GM23338 (cell line): ENCODE data around the gene COL18A1. TPM values are rescaled to one million over a fixed set of nuclear protein-coding genes. Genes with fewer than 3 reads are reported as not detected.

Experiments used
- ATAC-seq: fragments of 200-7000 bp; cut with Tn5 transposase; 3 replicates; pipeline ENCODE4 v1.9.1; 2020
- DNase-seq: peaks from one replicate; pipeline ENCODE4 v3.0.0-alpha.2; 2015; ENCODE audit warnings: low spot score
- H2AFZ ChIP-seq: fragments of 200-600 bp; sonication (generic); 2 replicates; pipeline ENCODE4 v1.8.0; 2016; ENCODE audit warnings: antibody characterized with exemption, mild to moderate bottlenecking, moderate library complexity
- H3F3A ChIP-seq: fragments of 200-600 bp; sonication (generic); replicated peaks from 2 replicates; pipeline ENCODE4 v1.8.0; 2017; ENCODE audit warnings: antibody characterized with exemption, mixed run types, low read depth
- H3K27ac ChIP-seq: fragments of 200-600 bp; sonication (generic); 2 replicates; pipeline ENCODE4 v1.6.1; 2016; ENCODE audit warnings: low read depth
- H3K27me3 ChIP-seq: fragments of 200-600 bp; sonication (generic); 2 replicates; pipeline ENCODE4 v1.8.0; 2016; ENCODE audit warnings: mild to moderate bottlenecking, mixed run types, moderate library complexity; ENCODE audit not compliant: insufficient read depth
- H3K36me3 ChIP-seq: fragments of 200-600 bp; sonication (generic); 2 replicates; pipeline ENCODE4 v1.8.0; 2016; ENCODE audit warnings: mild to moderate bottlenecking; ENCODE audit not compliant: insufficient read depth
- H3K4me1 ChIP-seq: fragments of 200-600 bp; sonication (generic); 2 replicates; pipeline ENCODE4 v1.8.0; 2016; ENCODE audit warnings: mild to moderate bottlenecking, moderate library complexity; ENCODE audit not compliant: insufficient read depth
- H3K4me2 ChIP-seq: fragments of 200-600 bp; sonication (generic); 2 replicates; pipeline ENCODE4 v1.7.1; 2017; ENCODE audit warnings: mixed run types
- H3K4me3 ChIP-seq: fragments of 200-600 bp; sonication (generic); 2 replicates; pipeline ENCODE4 v1.6.1; 2016; ENCODE audit warnings: mixed run types
- H3K79me2 ChIP-seq: fragments of 200-600 bp; sonication (generic); replicated peaks from 2 replicates; pipeline ENCODE4 v1.8.0; 2017; ENCODE audit warnings: mild to moderate bottlenecking; ENCODE audit not compliant: insufficient read depth
- H3K9me2 ChIP-seq: fragments of 200-600 bp; sonication (generic); 2 replicates; pipeline ENCODE4 v1.8.0; 2017; ENCODE audit not compliant: insufficient read depth
- H4K20me1 ChIP-seq: fragments of 200-600 bp; sonication (generic); replicated peaks from 2 replicates; pipeline ENCODE4 v1.8.0; 2017; ENCODE audit warnings: mild to moderate bottlenecking; ENCODE audit not compliant: insufficient read depth
- H3K27ac Mint-ChIP-seq: 2 replicates; pipeline ENCODE4 v1.8.0; 2020; ENCODE audit warnings: inconsistent platforms, mild to moderate bottlenecking, moderate library complexity, mixed read lengths
- H3K27me3 Mint-ChIP-seq: 3 replicates; pipeline ENCODE4 v1.8.0; 2022; ENCODE audit warnings: low read depth, mild to moderate bottlenecking, moderate library complexity, mixed read lengths, inconsistent platforms; ENCODE audit not compliant: insufficient read depth, poor library complexity
- H3K36me3 Mint-ChIP-seq: 3 replicates; pipeline ENCODE4 v1.8.0; 2021; ENCODE audit warnings: low read depth, mild to moderate bottlenecking, inconsistent platforms, moderate library complexity, mixed read lengths
- H3K4me1 Mint-ChIP-seq: 3 replicates; pipeline ENCODE4 v1.8.0; 2020; ENCODE audit warnings: mild to moderate bottlenecking, inconsistent platforms, mixed read lengths
- H3K4me3 Mint-ChIP-seq: 3 replicates; pipeline ENCODE4 v1.8.0; 2021; ENCODE audit warnings: moderate library complexity, mild to moderate bottlenecking, inconsistent platforms, mixed read lengths
- H3K9me3 Mint-ChIP-seq: 3 replicates; pipeline ENCODE4 v1.8.0; 2020; ENCODE audit warnings: moderate library complexity, mild to moderate bottlenecking, inconsistent platforms, mixed read lengths
- CREB1 ChIP-seq: fragments of 250-450 bp; sonication (Bioruptor Pico); IDR thresholded peaks from 2 replicates; pipeline ENCODE4 v1.5.0; 2020; ENCODE audit warnings: low read depth, mild to moderate bottlenecking, moderate library complexity
- ETS1 ChIP-seq: IDR thresholded peaks from 2 replicates; pipeline ENCODE4 v1.6.1; 2016; ENCODE audit warnings: antibody characterized with exemption
- EZH2 ChIP-seq: fragments of 200-600 bp; sonication (generic); IDR thresholded peaks from one replicate; pipeline ENCODE4 v1.8.0; 2017; ENCODE audit warnings: antibody characterized with exemption, mild to moderate bottlenecking, low read depth; ENCODE audit not compliant: unreplicated experiment
- EZH2phosphoT487 ChIP-seq: fragments of 200-600 bp; sonication (generic); IDR thresholded peaks from one replicate; pipeline ENCODE4 v1.8.1; 2018; ENCODE audit warnings: antibody characterized with exemption; ENCODE audit not compliant: unreplicated experiment
- JUNB ChIP-seq: IDR thresholded peaks from one replicate; pipeline ENCODE4 v1.6.1; 2016; ENCODE audit warnings: antibody characterized with exemption; ENCODE audit not compliant: unreplicated experiment
- NANOG ChIP-seq: IDR thresholded peaks from 2 replicates; pipeline ENCODE4 v1.6.1; 2016; ENCODE audit warnings: antibody characterized with exemption, borderline replicate concordance
- REST ChIP-seq: IDR thresholded peaks from one replicate; pipeline ENCODE4 v1.6.1; 2018; ENCODE audit warnings: antibody characterized with exemption; ENCODE audit not compliant: unreplicated experiment
- STAT1 ChIP-seq: IDR thresholded peaks from one replicate; pipeline ENCODE4 v1.6.1; 2016; ENCODE audit warnings: antibody characterized with exemption; ENCODE audit not compliant: unreplicated experiment
- ZNF331 ChIP-seq: fragments of 250-450 bp; sonication (Bioruptor Pico); IDR thresholded peaks from 2 replicates; pipeline ENCODE4 v1.5.0; 2020; ENCODE audit warnings: low read depth, mild to moderate bottlenecking, moderate library complexity
- polyA plus RNA-seq: library from polyadenylated mRNA; unstranded; fragments of >200 nt; fragmentation: Nextera tagmentation; extraction: Ambion mirVana; gene quantifications from 2 replicates; pipeline ENCODE4 v1.2.1, GENCODE V29; 2016
- total RNA-seq: library from RNA; depleted of rRNA; stranded (reverse); fragments of >200 nt; shearing (Covaris generic); gene quantifications from 2 replicates; pipeline ENCODE4 v1.2.3, GENCODE V29; 2014

The COL18A1 gene
- total and polyA plus RNA-seq, 2 experiments from 2014 or later = 38.4 to 430 TPM

- no peak for TF ChIP-seq ZNF331 (CRISPR knock-in tag)
- no peak for TF ChIP-seq ETS1
- TF ChIP-seq REST = no peak
- TF ChIP-seq JUNB = no peak
- TF ChIP-seq EZH2phosphoT487 = no peak
- no peak for TF ChIP-seq NANOG
- TF ChIP-seq CREB1 = no peak
- no peak overlapping the region for H3K27ac Mint-ChIP-seq
- Histone ChIP-seq H3K79me2 (no peaks in the 10 kb centered on the region), H3K4me2 (no peak overlapping the region), H3K9me2 (no peaks in the 10 kb centered on the region), H3K4me1 (no peaks in the 10 kb centered on the region), H2AFZ (no peak overlapping the region), H4K20me1 (no peaks in the 10 kb centered on the region), H3K36me3 (no peaks in the 10 kb centered on the region), H3F3A (no peaks in the 10 kb centered on the region), H3K27me3 (no peaks in the 10 kb centered on the region), H3K27ac (no peak overlapping the region), H3K4me3 (no peak overlapping the region)
- H3K9me3 Mint-ChIP-seq = no peaks in the 10 kb centered on the region; the same call in 2 of the 3 replicates
- DNase-seq = no peak
- H3K36me3 Mint-ChIP-seq = no peaks in the 10 kb centered on the region
- no peak overlapping the region for H3K4me3 Mint-ChIP-seq
- no peak for ATAC-seq
- H3K27me3 Mint-ChIP-seq = peaks cover 14% of the 10 kb centered on the region
- H3K4me1 Mint-ChIP-seq = peaks cover 9% of the 10 kb centered on the region; the same call in 2 of the 3 replicates
Observed at GRCh38 chr21:45390831-45391742, 13.9 kb upstream of the COL18A1 start.

GRCh38 chr21:45391743-45392572 lies 13.0 kb upstream of the COL18A1 start:
- no peak for TF ChIP-seq STAT1
- TF ChIP-seq NANOG = no peak
- TF ChIP-seq ZNF331 (CRISPR knock-in tag) = no peak
- no peak for TF ChIP-seq ETS1
- no peak for TF ChIP-seq REST
- TF ChIP-seq EZH2phosphoT487 = no peak
- no peak for TF ChIP-seq EZH2
- H3K36me3 ChIP-seq = no peaks in the 10 kb centered on the region
- Mint-ChIP-seq H3K9me3 (no peaks in the 10 kb centered on the region; the same call in 2 of the 3 replicates), H3K4me1 (peaks cover 5% of the 10 kb centered on the region; the same call in 1 of the 3 replicates), H3K4me3 (no peak overlapping the region), H3K36me3 (no peaks in the 10 kb centered on the region), H3K27me3 (peaks cover 11% of the 10 kb centered on the region), H3K27ac (no peak overlapping the region)
- no peaks in the 10 kb centered on the region for H3K4me1 ChIP-seq
- H4K20me1 ChIP-seq = no peaks in the 10 kb centered on the region
- no peak overlapping the region for H3K4me3 ChIP-seq
- H3F3A ChIP-seq = no peaks in the 10 kb centered on the region
- H3K79me2 ChIP-seq = no peaks in the 10 kb centered on the region
- peak overlapping the region; percentile 32; the same call in 1 of the 2 replicates for H2AFZ ChIP-seq
- H3K27ac ChIP-seq = no peak overlapping the region
- no peaks in the 10 kb centered on the region for H3K9me2 ChIP-seq
- H3K27me3 ChIP-seq = no peaks in the 10 kb centered on the region
- H3K4me2 ChIP-seq = no peak overlapping the region
- DNase-seq = no peak
- ATAC-seq = no peak
